Fibroblast of lung (primary cell): ENCODE measurements around the gene APMAP.

Source experiments
- CTCF ChIP-seq, 2 donors: IDR thresholded peaks in 1 of 2; conservative IDR thresholded peaks in 1 of 2; 1 replicate in 1 of 2; 2 replicates in 1 of 2; pipeline ENCODE4 v1.5.1; 2011 to 2012; ENCODE audit warnings: low read length in 2 of 2, control low read depth in 1 of 2, inconsistent platforms in 1 of 2, low read depth in 1 of 2, mild to moderate bottlenecking in 1 of 2
- EZH2 ChIP-seq: IDR thresholded peaks from 2 replicates; pipeline ENCODE4 v1.5.1; 2012; ENCODE audit warnings: low read length, control low read depth, mild to moderate bottlenecking; ENCODE audit errors: missing control alignments

- TF ChIP-seq CTCF (conservative IDR thresholded peaks at IDR 0.05 in 1 of 2, IDR thresholded peaks at IDR 0.05 in 1 of 2; ENCODE audit: low read depth in 1 of 2, low read length in 2 of 2), result no peak
- no peak for TF ChIP-seq EZH2
Measured at GRCh38 chr20:24972341-24972740, 20.2 kb downstream of the APMAP start.
